ENCODE data around the gene HINT3.
"Not testable (repeated sequence)": the region's sequence is repeated elsewhere in the genome, so short reads cannot be mapped to it uniquely, and the experiment has no call there.

HINT3 gene

DNA sequence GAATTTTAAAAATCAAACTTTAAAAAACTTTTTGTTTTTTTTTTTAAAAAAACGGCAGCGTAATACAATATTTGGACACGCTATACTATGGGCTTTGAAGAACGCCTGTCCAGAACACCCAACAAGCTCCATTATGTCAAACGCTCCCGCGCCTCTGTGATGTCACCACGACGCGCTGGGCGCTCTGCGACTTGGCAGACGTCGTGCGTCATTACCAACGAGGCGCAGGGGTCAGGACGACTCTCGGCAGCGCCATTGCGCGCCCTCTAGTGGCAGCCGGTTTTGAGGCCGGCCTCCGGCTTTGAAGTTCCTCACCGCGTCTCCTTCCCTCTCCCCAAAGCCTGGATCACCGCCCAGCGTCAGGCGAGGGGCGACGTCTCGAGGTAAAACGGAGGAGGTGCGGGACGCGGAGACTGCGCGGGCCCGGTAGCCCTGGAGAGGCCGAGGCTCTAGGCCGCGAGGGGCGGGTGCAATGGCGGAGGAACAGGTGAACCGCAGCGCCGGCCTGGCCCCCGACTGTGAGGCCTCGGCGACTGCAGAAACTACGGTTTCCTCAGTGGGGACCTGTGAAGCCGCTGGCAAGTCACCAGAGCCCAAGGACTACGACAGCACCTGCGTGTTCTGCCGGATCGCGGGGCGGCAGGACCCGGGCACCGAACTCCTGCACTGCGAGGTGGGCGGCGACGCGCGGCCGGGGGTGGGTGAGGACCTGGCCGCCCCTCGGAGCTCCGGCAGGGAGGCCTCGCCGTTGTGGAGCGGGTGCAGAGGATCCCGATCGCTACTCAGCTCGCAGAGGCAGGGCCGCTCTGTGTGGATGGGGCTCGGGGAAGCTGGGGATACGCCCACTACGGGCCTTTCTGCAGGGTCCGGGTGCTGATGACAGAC is at the start of gene HINT3:
HINT3 (plus strand) TSS at position 265 of the 885 bp plus-strand sequence; CDS start at position 473, 208 bp downstream.
- peak; percentile 98 for DNase-seq (ENCODE audit: low spot score)

DNA sequence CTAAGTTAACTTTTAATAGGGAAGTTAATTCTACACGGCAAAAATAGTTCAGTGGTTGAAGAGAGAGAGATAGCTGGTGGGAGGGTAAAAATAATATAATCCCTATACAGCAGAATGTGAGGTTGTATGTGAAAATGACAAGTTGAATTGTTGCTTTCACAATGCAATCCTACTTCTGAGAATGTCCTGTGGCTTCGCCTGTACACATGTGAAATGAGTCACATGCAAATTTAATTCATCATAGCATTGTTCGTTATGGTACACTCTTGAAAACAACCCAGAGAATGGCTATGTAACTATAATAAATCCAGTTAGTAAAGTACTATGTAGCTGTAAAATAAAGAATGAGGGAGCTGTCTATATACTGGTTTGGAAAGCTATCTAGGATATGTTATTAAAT is 46.0 kb upstream of the HINT3 start:
- DNase-seq (ENCODE audit: low spot score): no peak

- DNase-seq (ENCODE audit: low spot score): not testable (repeated sequence)
These were observed 45.5 kb upstream of the HINT3 start for GRCh38 chr6:125911051-125911451.

DNA sequence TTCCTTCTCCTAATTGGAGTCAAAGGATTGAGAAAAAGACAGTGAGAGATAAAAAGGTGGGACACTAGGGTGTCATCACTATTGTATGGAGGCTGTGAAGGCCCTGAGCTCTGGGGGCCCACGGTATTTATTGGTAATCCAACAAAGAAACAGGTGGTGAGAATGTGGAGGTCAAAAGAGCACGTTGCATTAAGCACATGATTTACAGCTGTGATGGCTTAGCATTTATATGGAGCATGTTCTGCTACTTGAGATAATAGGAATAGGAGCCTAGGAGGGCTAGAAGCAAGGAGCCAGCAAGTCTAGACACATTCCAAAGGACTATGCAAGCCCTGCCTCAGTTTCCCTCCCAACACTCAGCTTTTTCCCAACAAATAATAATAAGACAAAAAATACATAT is 44.1 kb upstream of the HINT3 start:
- DNase-seq (ENCODE audit: low spot score): not testable (repeated sequence)

DNA sequence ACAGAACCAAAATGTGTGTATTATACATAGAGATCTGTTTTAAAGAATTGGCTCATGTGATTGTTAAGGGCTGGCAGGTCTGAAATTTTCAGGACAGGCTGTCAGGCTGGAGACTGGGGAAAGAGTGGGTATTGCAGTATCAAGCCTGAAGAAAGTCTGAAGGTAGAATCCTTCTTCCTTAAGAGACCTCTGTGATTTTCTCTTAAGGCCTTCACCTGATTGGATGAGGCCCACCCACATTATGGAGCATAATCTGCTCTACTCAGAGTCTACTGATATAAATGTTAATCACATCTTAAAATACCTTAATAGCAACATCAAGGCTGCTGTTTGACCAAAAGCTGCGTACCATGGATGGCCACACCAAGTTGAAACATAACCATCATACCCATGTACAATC is 43.4 kb upstream of the HINT3 start:
- no peak for DNase-seq (ENCODE audit: low spot score)

DNA sequence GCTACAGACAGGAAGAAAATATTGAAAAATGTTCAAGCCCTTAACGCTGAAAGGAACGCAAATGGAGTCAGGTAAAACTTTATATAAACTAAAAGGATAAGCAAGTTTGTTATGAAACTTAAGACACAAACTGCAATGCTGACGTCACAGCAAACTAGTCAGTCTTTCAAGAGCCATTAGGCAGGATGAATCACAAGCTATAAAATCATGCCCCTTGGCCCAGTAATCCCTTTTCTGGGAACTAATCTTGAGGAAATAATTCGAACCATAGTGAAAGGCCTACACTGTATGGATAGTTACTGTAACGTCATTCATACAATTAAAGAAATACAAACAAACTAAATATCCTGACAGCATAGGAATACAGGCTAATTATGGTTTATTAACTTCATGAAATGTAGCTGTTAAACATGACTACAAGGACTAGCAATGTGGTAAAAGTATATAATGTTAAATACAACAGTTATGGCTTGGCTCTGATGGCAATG is 42.7 kb upstream of the HINT3 start:
- no peak for DNase-seq (ENCODE audit: low spot score)

- no peak for DNase-seq (ENCODE audit: low spot score)
These were observed 38.3 kb upstream of the HINT3 start for GRCh38 chr6:125918230-125918629.

- peak; percentile 60 for DNase-seq (ENCODE audit: low spot score)
These were observed 37.6 kb upstream of the HINT3 start for GRCh38 chr6:125918681-125919566.

- DNase-seq (ENCODE audit: low spot score): no peak
These were observed 37.0 kb upstream of the HINT3 start for GRCh38 chr6:125919618-125920017.

- no peak for DNase-seq (ENCODE audit: low spot score)
These were observed 34.2 kb upstream of the HINT3 start for GRCh38 chr6:125922322-125922860.

- no peak for DNase-seq (ENCODE audit: low spot score)
These were observed 33.1 kb upstream of the HINT3 start for GRCh38 chr6:125923366-125923877.

GRCh38 chr6:125924169-125924568 is 32.4 kb upstream of the HINT3 start:
- no peak for DNase-seq (ENCODE audit: low spot score)

DNA sequence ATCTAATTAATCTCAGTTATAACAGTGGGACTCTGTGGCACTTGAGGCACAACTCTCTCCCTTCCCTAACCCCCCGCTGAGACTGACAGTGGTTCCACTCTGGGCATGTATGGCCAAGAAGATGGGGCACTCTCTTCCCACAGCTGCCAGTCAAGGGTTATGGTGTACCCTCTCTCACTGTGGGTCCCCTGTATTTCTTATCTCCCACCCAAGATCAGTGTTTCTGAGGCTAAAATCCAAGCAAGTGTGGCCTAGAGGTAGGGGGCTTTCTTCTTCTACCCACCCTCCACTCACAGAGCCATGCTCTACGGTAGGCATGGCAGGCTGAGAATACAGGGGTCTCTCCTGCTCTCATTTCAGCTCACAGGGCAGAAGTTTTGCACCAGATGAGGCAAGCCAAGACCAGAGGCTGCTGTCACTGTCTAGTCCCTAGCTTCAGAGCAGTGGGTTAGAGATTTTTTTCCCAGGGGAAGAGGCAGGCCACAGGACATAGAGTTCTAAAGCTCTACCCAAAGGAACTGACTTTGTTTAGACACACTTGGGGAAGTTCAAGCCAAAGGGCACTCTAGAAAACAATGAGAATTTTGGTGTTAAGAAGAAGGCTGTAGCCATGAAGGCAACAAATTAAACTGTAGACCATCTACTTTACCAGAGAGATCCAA is 31.7 kb upstream of the HINT3 start:
- DNase-seq (ENCODE audit: low spot score): no peak

- no peak for DNase-seq (ENCODE audit: low spot score)
These were observed 29.9 kb upstream of the HINT3 start for GRCh38 chr6:125926711-125927110.

DNA sequence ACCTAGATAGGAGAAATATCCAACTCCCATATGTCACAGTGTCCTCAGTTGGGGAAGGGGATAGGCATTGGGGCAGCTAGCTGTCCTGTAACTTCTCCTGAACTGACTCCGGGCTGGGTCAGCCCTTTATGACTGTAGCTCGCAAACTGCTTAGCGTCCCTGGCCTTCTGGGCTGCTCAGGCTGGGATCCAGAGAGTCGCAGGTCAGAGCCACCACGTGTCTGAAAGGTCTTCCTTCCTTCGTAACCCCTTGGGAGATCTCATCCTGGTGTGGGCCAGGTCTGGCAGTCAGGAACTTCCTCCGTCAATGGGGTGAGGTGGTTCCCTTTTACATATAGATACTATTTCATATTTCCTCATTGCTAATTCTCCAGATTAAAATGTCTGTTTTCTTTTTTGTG is 28.8 kb upstream of the HINT3 start:
- no peak for DNase-seq (ENCODE audit: low spot score)

GRCh38 chr6:125930765-125931418 is 25.7 kb upstream of the HINT3 start:
- DNase-seq (ENCODE audit: low spot score): no peak

- no peak for DNase-seq (ENCODE audit: low spot score)
These were observed 24.7 kb upstream of the HINT3 start for GRCh38 chr6:125931733-125932450.

DNA sequence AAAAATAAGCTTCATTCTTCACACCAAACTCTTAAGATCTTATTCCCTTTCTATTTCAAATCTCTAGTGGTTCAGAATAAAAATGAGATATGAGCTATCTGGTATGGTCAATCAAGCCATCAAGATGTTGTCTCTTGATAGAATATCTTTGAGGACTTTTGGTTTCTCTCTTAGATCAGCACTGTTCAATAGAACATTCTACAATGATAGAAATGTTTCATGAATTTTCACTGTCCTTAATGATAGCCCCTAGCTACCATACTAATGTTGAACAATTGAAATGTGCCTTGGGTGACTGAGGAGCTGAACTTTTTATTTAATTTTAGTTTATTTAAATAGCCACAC is 24.1 kb upstream of the HINT3 start:
- no peak for DNase-seq (ENCODE audit: low spot score)

DNA sequence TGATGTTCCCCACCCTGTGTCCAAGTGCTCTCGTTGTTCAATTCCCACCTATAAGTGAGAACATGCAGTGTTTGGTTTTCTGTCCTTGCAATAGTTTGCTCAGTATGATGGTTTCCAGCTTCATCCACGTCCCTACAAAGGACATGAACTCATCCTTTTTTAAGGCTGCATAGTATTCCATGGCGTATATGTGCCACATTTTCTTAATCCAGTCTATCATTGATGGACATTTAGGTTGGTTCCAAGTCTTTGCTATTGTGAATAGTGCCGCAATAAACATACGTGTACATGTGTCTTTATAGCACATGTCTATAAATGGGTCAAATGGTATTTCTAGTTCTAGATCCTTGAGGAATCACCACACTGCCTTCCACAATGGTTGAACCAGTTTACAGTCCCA is 21.1 kb upstream of the HINT3 start:
- DNase-seq (ENCODE audit: low spot score): not testable (repeated sequence)

- no peak for DNase-seq (ENCODE audit: low spot score)
These were observed 17.5 kb upstream of the HINT3 start for GRCh38 chr6:125939026-125939425.

- DNase-seq (ENCODE audit: low spot score): no peak
These were observed 16.8 kb upstream of the HINT3 start for GRCh38 chr6:125939791-125940190.
